Kidney epithelial cell (primary cell): ENCODE measurements around the gene GRM8. TPM values are rescaled to one million over a fixed set of nuclear protein-coding genes. Genes with fewer than 3 reads are reported as not detected.

Experiments
- DNase-seq: peaks from one replicate; pipeline ENCODE4 v3.0.0-alpha.2; 2010; ENCODE audit warnings: low read depth
- H3K27me3 ChIP-seq: 2 replicates; pipeline ENCODE4 v1.6.0; 2011; ENCODE audit warnings: low read length; ENCODE audit not compliant: control insufficient read depth, insufficient read depth
- H3K36me3 ChIP-seq: 2 replicates; pipeline ENCODE4 v1.5.1; 2011; ENCODE audit warnings: low read length; ENCODE audit not compliant: control insufficient read depth, insufficient read depth
- H3K4me3 ChIP-seq: 2 replicates; pipeline ENCODE4 v1.5.1; 2011; ENCODE audit warnings: low read depth, mild to moderate bottlenecking, control low read depth, low read length
- total RNA-seq: library from RNA; depleted of rRNA; stranded (reverse); fragments of >200 nt; gene quantifications from 2 replicates; pipeline ENCODE4 v1.2.3, GENCODE V29; 2015
- TF ChIP-seq, protein P1 (sequence below): IDR thresholded peaks from 2 replicates; pipeline ENCODE4 v1.5.1; 2011; ENCODE audit warnings: mild to moderate bottlenecking, moderate library complexity, low read length, control low read depth, inconsistent platforms; ENCODE audit not compliant: insufficient read depth, poor library complexity, severe bottlenecking

Gene GRM8
- total RNA-seq, 1 donor from 2014 or later = 0.17 TPM

DNA sequence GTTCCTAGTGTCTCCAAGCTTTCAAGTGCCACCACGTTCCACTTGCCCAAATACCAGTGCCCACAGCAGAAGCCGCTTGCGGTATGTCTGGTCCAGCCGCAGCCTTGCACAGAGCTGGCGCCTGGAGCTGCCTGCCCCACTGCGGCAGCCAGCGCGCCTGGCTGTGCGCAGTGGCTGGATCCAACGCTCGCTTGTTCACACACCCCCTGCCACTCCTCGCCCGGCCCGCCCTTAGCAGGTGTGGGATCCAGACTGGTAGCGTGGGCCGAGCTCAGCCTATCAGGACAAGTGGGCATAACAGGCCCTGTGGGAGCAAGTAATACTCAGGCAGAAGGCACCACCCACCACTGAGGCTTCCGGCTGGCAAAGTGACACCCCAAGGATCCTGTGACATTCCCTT, 294.4 kb downstream of the GRM8 start:
- TF ChIP-seq, protein P1, sequence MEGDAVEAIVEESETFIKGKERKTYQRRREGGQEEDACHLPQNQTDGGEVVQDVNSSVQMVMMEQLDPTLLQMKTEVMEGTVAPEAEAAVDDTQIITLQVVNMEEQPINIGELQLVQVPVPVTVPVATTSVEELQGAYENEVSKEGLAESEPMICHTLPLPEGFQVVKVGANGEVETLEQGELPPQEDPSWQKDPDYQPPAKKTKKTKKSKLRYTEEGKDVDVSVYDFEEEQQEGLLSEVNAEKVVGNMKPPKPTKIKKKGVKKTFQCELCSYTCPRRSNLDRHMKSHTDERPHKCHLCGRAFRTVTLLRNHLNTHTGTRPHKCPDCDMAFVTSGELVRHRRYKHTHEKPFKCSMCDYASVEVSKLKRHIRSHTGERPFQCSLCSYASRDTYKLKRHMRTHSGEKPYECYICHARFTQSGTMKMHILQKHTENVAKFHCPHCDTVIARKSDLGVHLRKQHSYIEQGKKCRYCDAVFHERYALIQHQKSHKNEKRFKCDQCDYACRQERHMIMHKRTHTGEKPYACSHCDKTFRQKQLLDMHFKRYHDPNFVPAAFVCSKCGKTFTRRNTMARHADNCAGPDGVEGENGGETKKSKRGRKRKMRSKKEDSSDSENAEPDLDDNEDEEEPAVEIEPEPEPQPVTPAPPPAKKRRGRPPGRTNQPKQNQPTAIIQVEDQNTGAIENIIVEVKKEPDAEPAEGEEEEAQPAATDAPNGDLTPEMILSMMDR = no peak
- DNase-seq = no peak
- H3K27me3 ChIP-seq = no peaks in the 10 kb centered on the region
- no peak overlapping the region for H3K4me3 ChIP-seq
- no peaks in the 10 kb centered on the region for H3K36me3 ChIP-seq

DNA sequence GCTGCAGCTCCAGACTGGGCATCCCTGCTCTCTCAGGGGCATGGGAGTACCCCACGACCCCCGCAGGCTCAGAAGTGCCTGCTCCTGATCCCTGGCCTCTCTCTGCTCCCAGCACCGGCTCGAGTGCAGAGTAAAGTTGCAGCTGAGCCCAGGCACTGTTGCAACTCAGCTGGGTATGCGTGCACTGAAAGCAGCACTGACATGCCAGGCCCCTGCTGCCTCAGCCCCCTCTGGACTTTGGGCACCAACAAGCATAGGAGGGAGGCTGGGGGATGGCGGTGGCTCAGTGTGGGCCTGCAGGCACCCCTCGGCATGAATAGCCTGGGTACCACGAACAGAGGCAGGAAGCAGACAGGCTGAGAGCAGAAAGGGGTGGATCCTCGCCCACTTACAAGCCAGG, 295.3 kb downstream of the GRM8 start:
- no peaks in the 10 kb centered on the region for H3K27me3 ChIP-seq
- no peak overlapping the region for H3K4me3 ChIP-seq
- no peak for DNase-seq
- H3K36me3 ChIP-seq = no peaks in the 10 kb centered on the region
- TF ChIP-seq, protein P1 = no peak

DNA sequence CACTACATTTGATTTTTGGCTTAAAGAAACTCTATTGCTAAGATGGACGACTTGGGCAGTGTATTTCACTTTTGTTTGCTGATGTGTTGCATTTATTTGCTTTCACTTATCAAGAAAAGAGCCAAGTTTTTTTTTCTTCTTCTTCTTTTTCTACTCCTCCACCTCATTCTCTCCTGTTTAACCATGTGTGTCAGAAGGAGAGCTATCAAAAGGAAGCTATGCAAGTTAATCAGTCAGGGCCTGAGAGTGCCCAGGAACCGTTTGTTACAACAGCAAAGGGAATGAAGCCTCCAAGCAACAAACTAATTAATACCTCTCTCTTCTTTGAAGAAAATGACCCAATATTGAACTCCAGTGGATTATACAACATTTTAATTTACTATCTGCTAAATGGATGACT, 299.3 kb downstream of the GRM8 start:
- Histone ChIP-seq H3K36me3 (no peaks in the 10 kb centered on the region), H3K27me3 (no peaks in the 10 kb centered on the region), H3K4me3 (no peak overlapping the region)
- TF ChIP-seq, protein P1 = no peak
- no peak for DNase-seq

DNA sequence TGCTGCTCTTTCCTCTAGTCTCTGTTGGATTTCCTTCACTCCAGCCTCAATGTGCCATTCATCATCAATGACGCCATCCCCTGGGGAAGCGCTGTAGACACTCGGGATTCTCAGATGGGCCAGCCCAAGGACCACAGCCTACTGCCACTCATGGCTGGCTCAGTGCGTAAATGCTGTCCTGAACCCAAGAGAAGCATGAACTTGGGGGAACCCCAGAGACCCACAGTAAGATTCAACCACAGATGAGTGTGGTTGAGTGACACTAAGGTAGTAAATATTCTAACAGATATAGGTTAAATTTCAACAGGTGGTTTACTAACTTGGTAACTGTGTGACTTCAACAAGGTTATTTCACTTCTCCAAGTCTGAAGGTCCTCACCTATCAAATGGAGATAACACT, 304.1 kb downstream of the GRM8 start:
- Histone ChIP-seq H3K36me3 (no peaks in the 10 kb centered on the region), H3K27me3 (no peaks in the 10 kb centered on the region), H3K4me3 (no peak overlapping the region)
- no peak for DNase-seq
- TF ChIP-seq, protein P1 = no peak

DNA sequence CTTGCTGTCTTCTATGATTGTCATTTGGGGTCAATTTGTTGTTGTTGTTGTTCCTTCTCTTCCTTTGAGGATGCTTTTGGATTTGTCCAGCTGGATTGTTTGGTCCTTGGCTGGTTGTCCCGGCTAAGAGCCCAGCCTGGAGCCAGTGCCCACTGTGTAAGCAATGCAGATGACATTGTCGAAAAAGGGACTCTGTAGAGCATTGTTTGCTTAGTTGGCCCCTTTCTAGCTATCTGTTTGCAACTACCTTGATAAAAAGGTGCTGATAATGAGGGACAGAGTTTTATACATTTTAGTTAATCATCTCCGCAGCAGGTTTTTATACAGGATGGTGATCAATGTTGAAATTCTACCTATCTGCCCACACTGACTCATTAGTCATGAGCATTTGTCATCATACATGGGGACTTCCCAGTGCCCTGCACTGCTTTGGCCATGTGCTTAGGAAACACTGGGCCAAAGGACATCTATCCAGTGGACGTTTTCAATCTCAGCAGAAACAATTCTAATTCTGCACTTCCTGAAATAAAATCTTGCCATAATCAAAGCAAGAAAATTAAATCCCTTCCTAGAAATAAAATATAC, 311.9 kb downstream of the GRM8 start:
- TF ChIP-seq, protein P1 = no peak
- Histone ChIP-seq H3K27me3 (no peaks in the 10 kb centered on the region), H3K36me3 (no peaks in the 10 kb centered on the region), H3K4me3 (no peak overlapping the region)
- DNase-seq = no peak

DNA sequence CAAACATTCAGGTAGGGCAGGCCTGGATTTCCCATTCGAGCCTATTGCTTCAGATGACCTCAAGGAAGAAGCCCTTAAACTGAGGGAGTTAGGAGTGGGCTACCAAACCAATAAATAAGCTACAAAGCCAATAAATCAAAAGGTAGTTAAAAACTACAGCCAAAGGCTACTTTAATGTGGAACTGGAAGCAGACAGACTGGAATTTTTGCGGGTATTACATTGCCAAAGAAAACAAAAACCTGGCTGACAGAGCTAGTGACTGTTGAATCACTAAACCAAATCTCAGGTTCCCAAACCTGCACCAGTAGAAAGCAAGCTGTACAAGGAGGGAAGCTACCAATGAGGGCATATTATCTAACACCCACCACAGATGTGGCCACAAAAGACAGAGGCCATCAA, 315.6 kb downstream of the GRM8 start:
- DNase-seq = peak; percentile 76
- TF ChIP-seq, protein P1 = no peak
- Histone ChIP-seq H3K4me3 (no peak overlapping the region), H3K36me3 (no peaks in the 10 kb centered on the region), H3K27me3 (no peaks in the 10 kb centered on the region)
